Measurements from ENCODE around the gene IFT81. TPM values are rescaled to one million over a fixed set of nuclear protein-coding genes. Genes with fewer than 3 reads are reported as not detected.
"Not testable (repeated sequence)": the region's sequence is repeated elsewhere in the genome, so short reads cannot be mapped to it uniquely, and the experiment has no call there.

IFT81 gene
- total and polyA plus RNA-seq, 11 donors = 4.3 to 9.8 (median 8.5) TPM

GRCh38 chr12:110252716-110253115 lies 128.6 kb downstream of the IFT81 start:
- WGBS, 4 donors = 36 to 44% (median 40%) methylated on average over 9 of the region's 9 CpGs
- DNase-seq = peak; percentile 60 to 91 (median 82)
- Histone ChIP-seq H3K9me3 (no peaks in the 10 kb centered on the region), H3K27me3 (no peaks in the 10 kb centered on the region), H3K4me3 (peak overlapping the region in 4 of 12 donors; percentile 3 to 23 (median 20)), H3K4me1 (peaks cover 0 to 65% (median 48%) of the 10 kb centered on the region in 12 donors), H3K36me3 (no peaks in the 10 kb centered on the region), H3K27ac (peak overlapping the region; percentile 71 to 97 (median 88))
- ATAC-seq = peak; percentile 77 to 83 (median 80)
- intact Hi-C loops (cut with DNase I) = loop anchor here in 1 of 10 donors (10.0 kb wide), 1 partner anchor 148 kb away; no protein-coding TSS in a partner anchor
- no peak for TF ChIP-seq CTCF (IDR thresholded peaks at IDR 0.05)
- TF ChIP-seq POLR2A (IDR thresholded peaks at IDR 0.05) = no peak

- TF ChIP-seq CTCF (IDR thresholded peaks at IDR 0.05) (no peak), POLR2A (IDR thresholded peaks at IDR 0.05) (no peak)
- Histone ChIP-seq H3K4me1 (peaks cover 0 to 61% (median 44%) of the 10 kb centered on the region in 12 donors), H3K27ac (peak overlapping the region; percentile 71 to 97 (median 88)), H3K36me3 (no peaks in the 10 kb centered on the region), H3K4me3 (peak overlapping the region in 7 of 12 donors; percentile 2 to 29 (median 18)), H3K27me3 (no peaks in the 10 kb centered on the region), H3K9me3 (no peaks in the 10 kb centered on the region)
- intact Hi-C loops (cut with DNase I) = loop anchor here in 1 of 10 donors (10.0 kb wide), 1 partner anchor 148 kb away; no protein-coding TSS in a partner anchor
- DNase-seq (peak; percentile 76 to 92 (median 84)), ATAC-seq (peak; percentile 80 to 85 (median 82))
- 16 to 34% (median 20%) methylated on average over 9 of the region's 9 CpGs for WGBS, 4 donors
These were observed 129.0 kb downstream of the IFT81 start for GRCh38 chr12:110253176-110253575.

GRCh38 chr12:110254971-110255540 lies 130.9 kb downstream of the IFT81 start:
- Histone ChIP-seq H3K27ac (peak overlapping the region in 3 of 12 donors; percentile 33 to 90 (median 87)), H3K9me3 (no peaks in the 10 kb centered on the region), H3K27me3 (no peaks in the 10 kb centered on the region), H3K4me3 (no peak overlapping the region), H3K36me3 (no peaks in the 10 kb centered on the region), H3K4me1 (peaks cover 0 to 42% (median 28%) of the 10 kb centered on the region in 12 donors)
- TF ChIP-seq CTCF (IDR thresholded peaks at IDR 0.05) (no peak), POLR2A (IDR thresholded peaks at IDR 0.05) (no peak)
- intact Hi-C loops (cut with DNase I) = loop anchor here in 1 of 10 donors (10.0 kb wide), 1 partner anchor 150 kb away; no protein-coding TSS in a partner anchor
- ATAC-seq (no peak), DNase-seq (no peak)
- WGBS, 4 donors = 93 to 99% (median 96%) methylated on average over 6 of the region's 6 CpGs

- intact Hi-C loops (cut with DNase I) = loop anchor here in 1 of 10 donors (10.0 kb wide), 1 partner anchor 151 kb away; no protein-coding TSS in a partner anchor
These were observed 131.8 kb downstream of the IFT81 start for GRCh38 chr12:110255890-110256456.

More at GRCh38 chr12:110255890-110256456, 131.8 kb downstream of the IFT81 start:
- not testable (repeated sequence) for H3K9me3 ChIP-seq, DNase-seq, H3K36me3 ChIP-seq, H3K27me3 ChIP-seq, H3K4me3 ChIP-seq, ATAC-seq
- Histone ChIP-seq H3K27ac (peak overlapping the region in 6 of 12 donors; percentile 47 to 87 (median 66)), H3K4me1 (peaks cover 0 to 37% (median 21%) of the 10 kb centered on the region in 12 donors)
- 92 to 96% (median 93%) methylated on average over 11 of the region's 11 CpGs for WGBS, 4 donors
